ENCODE measurements around the gene SRD5A2.

Gene SRD5A2

GRCh38 chr2:31578316-31578715 lies 2.4 kb downstream of the SRD5A2 start:
- no peak for TF ChIP-seq CTCF (conservative IDR thresholded peaks at IDR 0.05; ENCODE audit: control insufficient read depth, insufficient read depth, low read depth, low read length)
- no peak overlapping the region for H3K4me3 ChIP-seq (ENCODE audit: control insufficient read depth, low read depth, low read length)
- no peak for DNase-seq (ENCODE audit: low read depth)

GRCh38 chr2:31577143-31577542 lies 3.6 kb downstream of the SRD5A2 start:
- no peak overlapping the region for H3K4me3 ChIP-seq (ENCODE audit: control insufficient read depth, low read depth, low read length)
- TF ChIP-seq CTCF (conservative IDR thresholded peaks at IDR 0.05; ENCODE audit: control insufficient read depth, insufficient read depth, low read depth, low read length), result no peak
- DNase-seq (ENCODE audit: low read depth), result no peak

- TF ChIP-seq CTCF (conservative IDR thresholded peaks at IDR 0.05; ENCODE audit: control insufficient read depth, insufficient read depth, low read depth, low read length), result no peak
- DNase-seq (ENCODE audit: low read depth), result no peak
These were observed 12.0 kb downstream of the SRD5A2 start for GRCh38 chr2:31568585-31569201.

GRCh38 chr2:31567679-31568078 lies 13.1 kb downstream of the SRD5A2 start:
- H3K4me3 ChIP-seq (ENCODE audit: control insufficient read depth, low read depth, low read length), result no peak overlapping the region
- no peak for DNase-seq (ENCODE audit: low read depth)
- TF ChIP-seq CTCF (conservative IDR thresholded peaks at IDR 0.05; ENCODE audit: control insufficient read depth, insufficient read depth, low read depth, low read length), result no peak

More at GRCh38 chr2:31568585-31569201, 12.0 kb downstream of the SRD5A2 start:
- no peak overlapping the region for H3K4me3 ChIP-seq (ENCODE audit: control insufficient read depth, low read depth, low read length)

GRCh38 chr2:31563273-31563839 lies 17.4 kb downstream of the SRD5A2 start:
- no peak overlapping the region for H3K4me3 ChIP-seq (ENCODE audit: control insufficient read depth, low read depth, low read length)
- TF ChIP-seq CTCF (conservative IDR thresholded peaks at IDR 0.05; ENCODE audit: control insufficient read depth, insufficient read depth, low read depth, low read length), result no peak
- DNase-seq (ENCODE audit: low read depth), result peak; percentile 7

- no peak for DNase-seq (ENCODE audit: low read depth)
- no peak overlapping the region for H3K4me3 ChIP-seq (ENCODE audit: control insufficient read depth, low read depth, low read length)
- no peak for TF ChIP-seq CTCF (conservative IDR thresholded peaks at IDR 0.05; ENCODE audit: control insufficient read depth, insufficient read depth, low read depth, low read length)
These were observed 18.9 kb downstream of the SRD5A2 start for GRCh38 chr2:31561823-31562222.
